SH-SY5Y (cell line): ENCODE results near the gene CRABP1.

Experiments used
- GATA2 ChIP-seq: IDR thresholded peaks from 2 replicates; pipeline ENCODE4 v1.6.1; 2011; ENCODE audit warnings: mild to moderate bottlenecking, low read depth, low read length
- GATA3 ChIP-seq: IDR thresholded peaks from 2 replicates; pipeline ENCODE4 v1.6.1; 2011; ENCODE audit warnings: low read depth, mild to moderate bottlenecking, low read length, moderate library complexity

DNA sequence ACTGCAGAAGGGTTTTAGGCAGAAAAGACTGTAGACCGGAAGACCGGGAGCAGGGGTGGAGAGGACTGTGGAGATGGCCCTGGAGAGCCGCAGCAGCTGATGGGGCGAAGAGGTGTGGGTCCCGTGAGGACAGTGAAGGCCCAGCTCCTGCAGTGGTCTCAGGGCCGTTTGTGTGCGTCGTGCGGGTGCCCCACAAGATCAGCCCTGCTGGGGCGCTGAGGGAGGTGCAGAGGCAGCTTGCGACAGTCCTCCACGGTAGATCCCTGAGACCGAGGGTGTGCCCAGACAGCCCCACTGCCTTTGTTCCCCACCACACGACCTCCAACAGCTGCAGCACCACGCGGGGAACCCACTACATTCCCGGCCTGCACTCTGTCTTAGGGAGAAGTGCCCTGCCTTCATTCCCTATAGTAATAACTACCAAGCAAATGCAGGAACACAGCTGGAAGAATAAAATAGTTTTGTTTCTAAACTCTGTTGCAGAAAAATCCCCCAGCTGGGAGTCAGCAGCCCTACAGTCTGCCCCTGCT, 19.0 kb upstream of the CRABP1 start:
- no peak for TF ChIP-seq GATA3
- no peak for TF ChIP-seq GATA2
